ENCODE data around the gene ZC3H6.
"Not testable (repeated sequence)": the region's sequence is repeated elsewhere in the genome, so short reads cannot be mapped to it uniquely, and the experiment has no call there.

The ZC3H6 gene

DNA sequence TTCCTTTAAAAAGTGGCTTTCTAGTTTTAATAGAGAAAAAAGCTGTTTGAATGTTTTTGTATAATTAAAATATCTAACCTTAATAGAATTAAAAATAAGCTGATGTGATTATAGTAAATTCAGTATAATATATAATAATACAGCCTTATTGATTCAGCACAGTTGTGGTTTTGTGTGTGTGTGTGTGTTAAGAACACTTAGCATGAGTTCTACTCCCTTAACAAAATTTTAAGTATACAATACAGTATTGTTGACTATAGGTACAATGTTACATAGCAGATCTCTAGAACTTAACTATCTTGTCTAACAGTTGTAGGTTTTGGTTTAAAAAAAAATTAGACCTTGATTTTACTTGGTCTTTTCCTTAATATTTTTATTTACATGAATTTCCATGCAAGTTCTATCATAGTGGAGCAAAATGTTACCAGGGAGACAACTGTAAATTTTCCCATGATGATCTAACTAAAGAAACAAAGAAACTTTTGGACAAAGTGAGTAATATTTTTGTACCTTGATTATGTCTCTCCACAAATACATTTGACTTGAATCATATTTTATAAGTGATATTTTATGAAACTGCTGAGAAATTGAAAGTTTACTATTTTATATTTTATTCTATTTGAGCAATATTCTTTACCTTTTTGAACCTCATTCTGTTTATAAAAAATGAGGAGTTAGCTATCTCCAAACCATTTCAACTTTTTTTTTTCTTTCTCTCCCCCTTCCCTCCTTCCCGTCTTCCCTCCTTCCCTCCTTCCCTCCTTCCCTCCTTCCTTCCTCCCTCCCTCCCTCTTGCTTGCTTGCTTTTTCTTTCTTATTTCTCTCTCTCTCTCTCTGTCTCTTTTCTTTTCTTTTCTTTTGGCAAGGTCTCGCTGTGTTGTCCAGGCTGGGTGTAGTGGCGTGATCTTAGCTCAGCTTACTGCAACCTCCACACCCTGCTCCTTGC, 46.3 kb downstream of the ZC3H6 start:
- DNase-seq (ENCODE audit: low spot score) = no peak

DNA sequence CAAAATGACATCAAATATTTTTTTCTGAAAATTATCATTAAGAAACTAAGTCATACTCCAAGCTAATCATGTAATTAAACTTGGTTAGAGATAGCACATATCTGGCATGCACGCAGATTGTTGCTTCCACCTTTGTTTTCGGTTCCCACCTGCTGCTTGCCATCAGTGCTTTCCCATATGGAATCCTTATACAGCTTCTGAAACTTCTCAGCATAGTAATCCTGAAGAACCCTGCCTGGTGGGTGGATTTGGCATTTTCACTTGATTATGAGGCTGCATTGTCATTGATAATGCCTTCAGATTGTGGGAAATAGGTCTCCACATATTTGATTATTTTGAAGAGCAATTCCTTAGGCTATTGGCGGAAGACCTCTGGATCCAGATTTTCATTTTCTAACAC, 47.5 kb downstream of the ZC3H6 start:
- no peak for DNase-seq (ENCODE audit: low spot score)

GRCh38 chr2:112332123-112332696, 56.8 kb downstream of the ZC3H6 start:
- DNase-seq (ENCODE audit: low spot score) = no peak

GRCh38 chr2:112335600-112335999, 60.2 kb downstream of the ZC3H6 start:
- DNase-seq (ENCODE audit: low spot score) = no peak

DNA sequence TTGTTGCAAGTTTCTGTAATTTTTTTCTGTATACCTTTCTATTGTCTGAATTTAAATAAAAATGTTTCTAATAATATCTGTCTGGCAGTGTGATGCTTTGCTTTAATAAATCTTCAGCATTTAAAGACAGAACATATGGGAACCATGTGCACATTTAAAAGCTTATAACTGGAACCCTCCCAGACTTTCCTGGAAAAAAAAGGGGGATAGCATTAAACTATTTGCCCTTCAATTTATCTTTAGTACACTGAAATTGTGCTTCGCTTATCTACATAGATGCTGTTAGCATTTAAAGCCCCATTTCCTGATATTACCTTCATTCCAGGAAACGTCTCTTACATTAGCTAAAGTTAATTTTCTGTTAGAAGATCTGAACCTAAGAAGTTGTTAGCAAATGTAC, 64.6 kb downstream of the ZC3H6 start:
- DNase-seq (ENCODE audit: low spot score) = no peak

DNA sequence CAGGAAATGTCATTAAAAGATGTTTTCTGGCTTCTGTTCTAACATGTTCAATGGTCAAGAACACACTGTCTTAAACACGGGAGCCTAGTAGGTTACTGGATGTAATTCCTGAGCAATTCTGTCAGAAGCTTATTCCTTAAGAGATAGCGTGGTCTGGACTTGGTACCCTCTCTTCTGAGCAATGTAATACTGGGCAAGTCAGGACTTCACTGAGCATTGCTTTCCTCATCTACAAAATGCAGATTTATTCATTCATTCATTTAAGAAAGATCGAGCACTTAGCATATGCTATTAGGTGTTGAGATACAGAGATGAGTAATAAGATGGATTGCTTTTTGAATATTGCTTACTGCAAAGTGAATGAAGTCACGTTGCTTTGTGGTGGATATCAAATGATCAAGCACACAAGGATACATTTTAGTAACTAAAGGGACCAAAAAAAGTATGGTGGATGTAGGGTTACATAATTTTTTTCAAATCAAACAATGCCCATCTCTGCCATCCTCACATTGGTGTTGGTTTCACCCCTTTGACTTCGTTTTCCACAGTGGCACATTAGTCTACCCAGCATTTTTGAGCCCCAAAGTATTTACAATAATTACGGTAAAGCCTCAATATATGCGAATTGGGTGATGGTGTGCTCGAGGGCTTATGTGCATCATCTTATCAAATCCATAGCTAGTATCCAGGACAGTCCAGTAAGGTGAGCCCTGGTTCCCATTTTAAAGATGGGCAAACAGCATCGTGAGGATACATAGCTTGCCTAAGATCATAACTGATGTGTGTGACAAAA, 65.3 kb downstream of the ZC3H6 start:
- no peak for DNase-seq (ENCODE audit: low spot score)

- DNase-seq (ENCODE audit: low spot score) = no peak
Observed at GRCh38 chr2:112342067-112342550, 66.7 kb downstream of the ZC3H6 start.

GRCh38 chr2:112343827-112344585, 68.6 kb downstream of the ZC3H6 start:
- DNase-seq (ENCODE audit: low spot score) = no peak

DNA sequence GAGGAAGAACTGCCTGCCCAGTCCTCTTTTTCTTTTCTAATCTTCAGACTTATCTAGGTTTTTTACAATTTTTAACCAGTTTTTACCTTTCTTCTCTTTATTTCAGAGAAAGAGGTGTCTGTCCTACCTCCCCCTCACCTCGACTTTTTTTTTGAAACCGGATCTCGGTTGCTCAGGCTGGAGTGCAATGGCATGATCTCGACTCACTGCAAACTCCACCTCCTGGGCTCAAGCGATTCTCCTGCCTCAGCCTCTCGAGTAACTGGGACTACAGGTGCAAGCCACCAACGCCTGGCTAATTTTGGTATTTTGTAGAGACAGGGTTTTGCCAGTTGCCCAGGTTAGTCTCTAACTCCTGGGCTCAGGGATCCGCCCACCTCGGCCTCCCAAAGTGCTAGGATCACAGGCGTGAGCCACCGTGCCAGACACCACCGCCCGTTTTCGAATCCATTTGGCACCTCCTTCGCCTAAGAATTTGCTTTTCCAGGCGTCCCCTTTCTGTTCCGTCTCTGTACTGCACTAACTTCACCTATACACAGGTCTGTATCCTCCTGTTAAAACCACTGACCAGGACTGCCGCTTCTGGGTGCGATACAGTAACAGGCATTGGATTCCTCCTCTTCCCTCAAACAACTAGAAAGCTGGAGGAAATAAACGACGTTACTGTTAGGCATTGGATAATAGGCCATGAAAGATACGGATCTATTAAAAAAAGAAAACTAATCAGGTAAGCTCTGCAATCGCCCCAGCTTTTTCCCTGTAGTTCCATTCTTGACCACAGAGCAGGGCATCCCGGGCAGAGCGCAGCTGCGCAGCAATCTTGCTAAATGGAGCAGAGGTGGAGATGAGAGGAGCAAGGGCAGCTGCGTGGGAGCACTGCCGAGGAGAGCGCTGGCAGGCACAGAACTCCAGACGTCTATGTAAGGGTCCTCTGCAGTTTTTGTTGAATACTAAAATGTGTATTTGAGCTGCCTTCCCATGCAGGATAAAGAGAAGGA, 69.9 kb downstream of the ZC3H6 start:
- DNase-seq (ENCODE audit: low spot score) = no peak

DNA sequence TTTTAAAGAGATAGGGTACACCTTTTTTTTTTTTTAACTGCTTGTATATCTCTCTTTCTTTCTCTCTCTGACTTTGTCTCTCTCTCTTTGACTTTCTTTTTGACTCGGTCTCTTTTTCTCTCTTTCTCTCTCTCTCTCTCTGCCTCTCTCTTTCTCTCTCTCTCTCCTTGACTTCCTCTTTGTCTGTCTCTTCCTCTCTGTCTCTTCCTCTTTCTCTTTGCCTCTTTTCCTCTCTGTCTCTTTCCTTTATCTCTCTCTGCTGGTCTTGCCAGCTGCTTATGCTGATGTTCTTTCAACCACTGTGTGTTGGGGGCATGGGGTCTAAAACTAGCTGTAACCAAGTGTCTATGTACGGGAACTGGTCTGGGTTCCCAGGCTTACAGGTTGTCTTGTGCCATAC, 76.9 kb downstream of the ZC3H6 start:
- not testable (repeated sequence) for DNase-seq (ENCODE audit: low spot score)

DNA sequence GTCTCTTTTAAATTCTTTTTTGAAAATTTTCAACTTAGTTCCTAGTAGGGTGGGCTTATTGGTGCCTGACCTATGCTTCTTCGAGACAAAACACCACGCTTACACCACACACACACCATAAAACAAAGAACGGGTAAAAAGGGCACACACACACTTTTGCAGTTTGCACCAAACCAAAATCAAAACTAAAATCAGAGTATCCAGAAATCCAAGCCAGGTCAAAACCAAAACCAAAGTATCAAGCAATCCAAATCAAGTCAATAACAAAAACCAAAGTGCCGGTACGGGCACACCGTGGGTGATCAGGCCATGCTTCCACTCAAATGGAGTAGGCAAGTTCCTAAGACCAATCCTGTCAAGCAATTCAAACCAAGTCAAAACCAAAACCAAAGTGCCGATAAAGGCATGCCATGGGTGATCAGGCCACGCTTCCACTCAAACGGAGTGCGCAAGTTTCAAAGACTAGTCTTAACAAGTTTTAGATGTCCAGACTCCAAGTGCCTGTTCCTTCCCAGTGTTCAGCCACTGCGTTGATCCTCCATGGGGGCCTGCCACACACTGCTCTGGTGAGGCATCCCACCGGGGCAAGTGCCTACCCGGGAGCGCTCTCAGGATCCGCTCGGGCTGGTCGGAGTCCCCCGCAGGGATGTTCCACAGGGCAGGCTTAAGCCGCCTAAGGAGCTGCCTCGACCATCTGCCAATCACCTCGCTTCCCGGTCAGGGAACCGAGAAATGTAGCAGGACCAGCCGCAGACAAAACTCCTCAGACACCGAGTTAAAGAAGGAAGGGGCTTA, 77.6 kb downstream of the ZC3H6 start:
- DNase-seq (ENCODE audit: low spot score) = not testable (repeated sequence)

GRCh38 chr2:112354335-112354734, 78.9 kb downstream of the ZC3H6 start:
- DNase-seq (ENCODE audit: low spot score) = not testable (repeated sequence)

- DNase-seq (ENCODE audit: low spot score) = not testable (repeated sequence)
Observed at GRCh38 chr2:112360055-112360454, 84.7 kb downstream of the ZC3H6 start.

All from CD4-positive, alpha-beta T cell treated with Interleukin-6 at 100 ng/mL for 8 hours (primary cell).